ENCODE measurements around the gene RGPD8. TPM values are rescaled to one million over a fixed set of nuclear protein-coding genes. Genes with fewer than 3 reads are reported as not detected.

Gene RGPD8
- total RNA-seq, 2 experiments from 2014 or later, result 61.1 to 65.9 TPM

DNA sequence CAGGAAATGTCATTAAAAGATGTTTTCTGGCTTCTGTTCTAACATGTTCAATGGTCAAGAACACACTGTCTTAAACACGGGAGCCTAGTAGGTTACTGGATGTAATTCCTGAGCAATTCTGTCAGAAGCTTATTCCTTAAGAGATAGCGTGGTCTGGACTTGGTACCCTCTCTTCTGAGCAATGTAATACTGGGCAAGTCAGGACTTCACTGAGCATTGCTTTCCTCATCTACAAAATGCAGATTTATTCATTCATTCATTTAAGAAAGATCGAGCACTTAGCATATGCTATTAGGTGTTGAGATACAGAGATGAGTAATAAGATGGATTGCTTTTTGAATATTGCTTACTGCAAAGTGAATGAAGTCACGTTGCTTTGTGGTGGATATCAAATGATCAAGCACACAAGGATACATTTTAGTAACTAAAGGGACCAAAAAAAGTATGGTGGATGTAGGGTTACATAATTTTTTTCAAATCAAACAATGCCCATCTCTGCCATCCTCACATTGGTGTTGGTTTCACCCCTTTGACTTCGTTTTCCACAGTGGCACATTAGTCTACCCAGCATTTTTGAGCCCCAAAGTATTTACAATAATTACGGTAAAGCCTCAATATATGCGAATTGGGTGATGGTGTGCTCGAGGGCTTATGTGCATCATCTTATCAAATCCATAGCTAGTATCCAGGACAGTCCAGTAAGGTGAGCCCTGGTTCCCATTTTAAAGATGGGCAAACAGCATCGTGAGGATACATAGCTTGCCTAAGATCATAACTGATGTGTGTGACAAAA lies 92.8 kb downstream of the RGPD8 start:
- Mint-ChIP-seq H3K36me3 (ENCODE audit: low read depth) (no peaks in the 10 kb centered on the region), H3K4me3 (no peak overlapping the region), H3K9me3 (no peaks in the 10 kb centered on the region), H3K27ac (no peak overlapping the region), H3K4me1 (ENCODE audit: low read depth) (no peaks in the 10 kb centered on the region), H3K27me3 (no peaks in the 10 kb centered on the region)
- CTCF ChIA-PET, result no interaction called here
- Histone ChIP-seq H3K27me3 (ENCODE audit: control insufficient read depth in 1 of 2, insufficient read depth in 2 of 2, low read length in 2 of 2) (no peaks in the 10 kb centered on the region), H3K36me3 (ENCODE audit: insufficient read depth, low read length) (no peaks in the 10 kb centered on the region), H3K27ac (ENCODE audit: low read depth in 1 of 2, low read length in 2 of 2) (no peak overlapping the region), H3K4me1 (ENCODE audit: insufficient read depth, low read length) (no peaks in the 10 kb centered on the region), H3K9me3 (ENCODE audit: control insufficient read depth in 1 of 2, insufficient read depth in 1 of 2, low read length in 2 of 2) (no peaks in the 10 kb centered on the region), H3K4me3 (ENCODE audit: low read length) (no peak overlapping the region)
- intact Hi-C loops (cut with DNase I, micrococcal nuclease), result no loop called here
- no peak for ATAC-seq (ENCODE audit: poor library complexity)
- DNase-seq, result no peak
- POLR2A ChIA-PET, result no interaction called here
- TF ChIP-seq, protein P1, sequence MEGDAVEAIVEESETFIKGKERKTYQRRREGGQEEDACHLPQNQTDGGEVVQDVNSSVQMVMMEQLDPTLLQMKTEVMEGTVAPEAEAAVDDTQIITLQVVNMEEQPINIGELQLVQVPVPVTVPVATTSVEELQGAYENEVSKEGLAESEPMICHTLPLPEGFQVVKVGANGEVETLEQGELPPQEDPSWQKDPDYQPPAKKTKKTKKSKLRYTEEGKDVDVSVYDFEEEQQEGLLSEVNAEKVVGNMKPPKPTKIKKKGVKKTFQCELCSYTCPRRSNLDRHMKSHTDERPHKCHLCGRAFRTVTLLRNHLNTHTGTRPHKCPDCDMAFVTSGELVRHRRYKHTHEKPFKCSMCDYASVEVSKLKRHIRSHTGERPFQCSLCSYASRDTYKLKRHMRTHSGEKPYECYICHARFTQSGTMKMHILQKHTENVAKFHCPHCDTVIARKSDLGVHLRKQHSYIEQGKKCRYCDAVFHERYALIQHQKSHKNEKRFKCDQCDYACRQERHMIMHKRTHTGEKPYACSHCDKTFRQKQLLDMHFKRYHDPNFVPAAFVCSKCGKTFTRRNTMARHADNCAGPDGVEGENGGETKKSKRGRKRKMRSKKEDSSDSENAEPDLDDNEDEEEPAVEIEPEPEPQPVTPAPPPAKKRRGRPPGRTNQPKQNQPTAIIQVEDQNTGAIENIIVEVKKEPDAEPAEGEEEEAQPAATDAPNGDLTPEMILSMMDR (IDR thresholded peaks at IDR 0.05), result no peak

DNA sequence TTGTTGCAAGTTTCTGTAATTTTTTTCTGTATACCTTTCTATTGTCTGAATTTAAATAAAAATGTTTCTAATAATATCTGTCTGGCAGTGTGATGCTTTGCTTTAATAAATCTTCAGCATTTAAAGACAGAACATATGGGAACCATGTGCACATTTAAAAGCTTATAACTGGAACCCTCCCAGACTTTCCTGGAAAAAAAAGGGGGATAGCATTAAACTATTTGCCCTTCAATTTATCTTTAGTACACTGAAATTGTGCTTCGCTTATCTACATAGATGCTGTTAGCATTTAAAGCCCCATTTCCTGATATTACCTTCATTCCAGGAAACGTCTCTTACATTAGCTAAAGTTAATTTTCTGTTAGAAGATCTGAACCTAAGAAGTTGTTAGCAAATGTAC lies 93.5 kb downstream of the RGPD8 start:
- Histone ChIP-seq H3K4me1 (ENCODE audit: insufficient read depth, low read length) (no peaks in the 10 kb centered on the region), H3K9me3 (ENCODE audit: control insufficient read depth in 1 of 2, insufficient read depth in 1 of 2, low read length in 2 of 2) (no peaks in the 10 kb centered on the region), H3K27me3 (ENCODE audit: control insufficient read depth in 1 of 2, insufficient read depth in 2 of 2, low read length in 2 of 2) (no peaks in the 10 kb centered on the region), H3K36me3 (ENCODE audit: insufficient read depth, low read length) (no peaks in the 10 kb centered on the region), H3K4me3 (ENCODE audit: low read length) (no peak overlapping the region), H3K27ac (ENCODE audit: low read depth in 1 of 2, low read length in 2 of 2) (no peak overlapping the region)
- ChIA-PET CTCF (no interaction called here), POLR2A (no interaction called here)
- intact Hi-C loops (cut with DNase I, micrococcal nuclease), result loop anchor here in 1 of 2 experiments (10.0 kb wide), 1 partner anchor 235 kb away; no protein-coding TSS in a partner anchor
- Mint-ChIP-seq H3K36me3 (ENCODE audit: low read depth) (no peaks in the 10 kb centered on the region), H3K27me3 (no peaks in the 10 kb centered on the region), H3K4me1 (ENCODE audit: low read depth) (no peaks in the 10 kb centered on the region), H3K9me3 (no peaks in the 10 kb centered on the region), H3K4me3 (no peak overlapping the region), H3K27ac (no peak overlapping the region)
- TF ChIP-seq, protein P1 (IDR thresholded peaks at IDR 0.05), result no peak
- ATAC-seq (ENCODE audit: poor library complexity) (no peak), DNase-seq (no peak)

DNA sequence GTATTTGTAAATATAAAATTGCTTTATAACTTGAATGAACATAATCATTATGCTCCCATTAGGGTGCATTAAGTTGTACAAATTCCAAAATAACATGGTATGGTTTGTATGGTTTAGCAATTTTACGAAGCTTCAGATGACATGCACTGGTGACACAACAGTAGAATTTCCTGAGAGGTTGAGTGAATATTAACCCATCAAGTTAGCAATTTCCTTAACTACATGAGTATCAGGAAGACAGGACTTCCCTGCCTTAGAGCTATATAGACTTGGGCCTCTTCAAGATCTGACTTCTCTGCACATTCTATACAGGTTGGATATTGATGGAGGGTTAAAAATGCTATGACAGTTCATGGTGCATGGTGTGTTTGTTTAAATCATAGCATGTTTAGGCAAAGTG lies 97.8 kb downstream of the RGPD8 start:
- CTCF ChIA-PET, result no interaction called here
- TF ChIP-seq, protein P1 (IDR thresholded peaks at IDR 0.05), result no peak
- intact Hi-C loops (cut with DNase I, micrococcal nuclease), result loop anchor here in 1 of 2 experiments (10.0 kb wide), 1 partner anchor 231 kb away; no protein-coding TSS in a partner anchor
- H3K36me3 Mint-ChIP-seq (ENCODE audit: low read depth), result peaks cover 13% of the 10 kb centered on the region
- no peak overlapping the region for H3K27ac ChIP-seq (ENCODE audit: low read depth in 1 of 2, low read length in 2 of 2)
- no peaks in the 10 kb centered on the region for H3K27me3 Mint-ChIP-seq
- H3K4me3 ChIP-seq (ENCODE audit: low read length), result no peak overlapping the region
- H3K27me3 ChIP-seq (ENCODE audit: control insufficient read depth in 1 of 2, insufficient read depth in 2 of 2, low read length in 2 of 2), result no peaks in the 10 kb centered on the region
- H3K9me3 Mint-ChIP-seq, result no peaks in the 10 kb centered on the region
- no peak overlapping the region for H3K4me3 Mint-ChIP-seq
- no peaks in the 10 kb centered on the region for H3K4me1 Mint-ChIP-seq (ENCODE audit: low read depth)
- DNase-seq, result no peak
- POLR2A ChIA-PET, result no interaction called here
- H3K27ac Mint-ChIP-seq, result no peak overlapping the region
- H3K36me3 ChIP-seq (ENCODE audit: insufficient read depth, low read length), result peaks cover 10% of the 10 kb centered on the region
- H3K4me1 ChIP-seq (ENCODE audit: insufficient read depth, low read length), result no peaks in the 10 kb centered on the region
- ATAC-seq (ENCODE audit: poor library complexity), result no peak
- no peaks in the 10 kb centered on the region for H3K9me3 ChIP-seq (ENCODE audit: control insufficient read depth in 1 of 2, insufficient read depth in 1 of 2, low read length in 2 of 2)
